Mucosa of stomach (tissue), 1 donor: ENCODE measurements around the gene OXER1.

ENCODE experiments used
- H3K27me3 ChIP-seq: one replicate; pipeline ENCODE4 v1.7.0; 2013; ENCODE audit warnings: mild to moderate bottlenecking, low read length; ENCODE audit not compliant: control insufficient read depth, insufficient read depth
- H3K36me3 ChIP-seq: one replicate; pipeline ENCODE4 v1.7.0; 2013; ENCODE audit warnings: low read length; ENCODE audit not compliant: control insufficient read depth, insufficient read depth
- H3K4me1 ChIP-seq: one replicate; pipeline ENCODE4 v1.7.0; 2013; ENCODE audit warnings: mild to moderate bottlenecking, low read length; ENCODE audit not compliant: control insufficient read depth, insufficient read depth
- H3K4me3 ChIP-seq: one replicate; pipeline ENCODE4 v1.7.0; 2013; ENCODE audit warnings: low read length
- H3K9ac ChIP-seq: one replicate; pipeline ENCODE4 v1.7.0; 2013; ENCODE audit warnings: mild to moderate bottlenecking, low read length, moderate library complexity
- H3K9me3 ChIP-seq: one replicate; pipeline ENCODE4 v1.7.0; 2013; ENCODE audit warnings: mild to moderate bottlenecking, low read length, moderate library complexity; ENCODE audit not compliant: control insufficient read depth
- donor health status: Pancreatic carcinoma.

OXER1 gene

GRCh38 chr2:42764901-42765300 is 966 bp upstream of the OXER1 start:
- peaks cover 3% of the 10 kb centered on the region for H3K4me1 ChIP-seq
- no peaks in the 10 kb centered on the region for H3K36me3 ChIP-seq
- H3K4me3 ChIP-seq: no peak overlapping the region

GRCh38 chr2:42762823-42763804 is 821 bp downstream of the OXER1 start:
- H3K9me3 ChIP-seq: no peaks in the 10 kb centered on the region
- H3K27me3 ChIP-seq: no peaks in the 10 kb centered on the region
- H3K9ac ChIP-seq: no peak overlapping the region
- no peaks in the 10 kb centered on the region for H3K36me3 ChIP-seq
- H3K4me1 ChIP-seq: peaks cover 3% of the 10 kb centered on the region
- no peak overlapping the region for H3K4me3 ChIP-seq

More at GRCh38 chr2:42764901-42765300, 966 bp upstream of the OXER1 start:
- Histone ChIP-seq H3K27me3 (no peaks in the 10 kb centered on the region), H3K9me3 (no peaks in the 10 kb centered on the region), H3K9ac (no peak overlapping the region)

GRCh38 chr2:42762155-42762554 is 1.8 kb downstream of the OXER1 start:
- H3K9me3 ChIP-seq: no peaks in the 10 kb centered on the region
- H3K9ac ChIP-seq: no peak overlapping the region
- no peak overlapping the region for H3K4me3 ChIP-seq
- no peaks in the 10 kb centered on the region for H3K27me3 ChIP-seq
- no peaks in the 10 kb centered on the region for H3K36me3 ChIP-seq
- peaks cover 3% of the 10 kb centered on the region for H3K4me1 ChIP-seq

- no peaks in the 10 kb centered on the region for H3K27me3 ChIP-seq
Measured at GRCh38 chr2:42761554-42761953, 2.4 kb downstream of the OXER1 start.

GRCh38 chr2:42758751-42759150 is 5.2 kb downstream of the OXER1 start:
- H3K9ac ChIP-seq: no peak overlapping the region
- no peaks in the 10 kb centered on the region for H3K9me3 ChIP-seq
- no peaks in the 10 kb centered on the region for H3K27me3 ChIP-seq
- H3K36me3 ChIP-seq: no peaks in the 10 kb centered on the region
- no peak overlapping the region for H3K4me3 ChIP-seq
- peaks cover 3% of the 10 kb centered on the region for H3K4me1 ChIP-seq

More at GRCh38 chr2:42761554-42761953, 2.4 kb downstream of the OXER1 start:
- H3K9me3 ChIP-seq: no peaks in the 10 kb centered on the region
- H3K4me3 ChIP-seq: no peak overlapping the region
- H3K36me3 ChIP-seq: no peaks in the 10 kb centered on the region
- H3K9ac ChIP-seq: no peak overlapping the region
- peaks cover 3% of the 10 kb centered on the region for H3K4me1 ChIP-seq

GRCh38 chr2:42757981-42758740 is 5.8 kb downstream of the OXER1 start:
- Histone ChIP-seq H3K4me1 (peaks cover 3% of the 10 kb centered on the region), H3K36me3 (no peaks in the 10 kb centered on the region), H3K4me3 (no peak overlapping the region), H3K9me3 (no peaks in the 10 kb centered on the region), H3K9ac (no peak overlapping the region), H3K27me3 (no peaks in the 10 kb centered on the region)

- no peaks in the 10 kb centered on the region for H3K27me3 ChIP-seq
- H3K9me3 ChIP-seq: no peaks in the 10 kb centered on the region
- no peak overlapping the region for H3K4me3 ChIP-seq
- H3K9ac ChIP-seq: no peak overlapping the region
- H3K36me3 ChIP-seq: no peaks in the 10 kb centered on the region
- peaks cover 3% of the 10 kb centered on the region for H3K4me1 ChIP-seq
Measured at GRCh38 chr2:42756966-42757513, 6.9 kb downstream of the OXER1 start.

GRCh38 chr2:42756150-42756775 is 7.7 kb downstream of the OXER1 start:
- H3K9ac ChIP-seq: no peak overlapping the region
- no peaks in the 10 kb centered on the region for H3K36me3 ChIP-seq
- no peak overlapping the region for H3K4me3 ChIP-seq
- H3K27me3 ChIP-seq: no peaks in the 10 kb centered on the region
- no peaks in the 10 kb centered on the region for H3K9me3 ChIP-seq
- peaks cover under 1% of the 10 kb centered on the region for H3K4me1 ChIP-seq

GRCh38 chr2:42755191-42755880 is 8.6 kb downstream of the OXER1 start:
- H3K4me1 ChIP-seq: no peaks in the 10 kb centered on the region
- no peaks in the 10 kb centered on the region for H3K36me3 ChIP-seq
- H3K4me3 ChIP-seq: no peak overlapping the region
- H3K9ac ChIP-seq: no peak overlapping the region
- H3K27me3 ChIP-seq: no peaks in the 10 kb centered on the region
- H3K9me3 ChIP-seq: no peaks in the 10 kb centered on the region

GRCh38 chr2:42754776-42755140 is 9.2 kb downstream of the OXER1 start:
- H3K27me3 ChIP-seq: no peaks in the 10 kb centered on the region
- no peak overlapping the region for H3K4me3 ChIP-seq
- no peaks in the 10 kb centered on the region for H3K36me3 ChIP-seq
- H3K9me3 ChIP-seq: no peaks in the 10 kb centered on the region
- no peak overlapping the region for H3K9ac ChIP-seq
- H3K4me1 ChIP-seq: no peaks in the 10 kb centered on the region

- H3K27me3 ChIP-seq: no peaks in the 10 kb centered on the region
- no peak overlapping the region for H3K9ac ChIP-seq
- no peaks in the 10 kb centered on the region for H3K4me1 ChIP-seq
- H3K9me3 ChIP-seq: no peaks in the 10 kb centered on the region
- H3K36me3 ChIP-seq: no peaks in the 10 kb centered on the region
- H3K4me3 ChIP-seq: no peak overlapping the region
Measured at GRCh38 chr2:42754021-42754775, 9.7 kb downstream of the OXER1 start.
